Tibial nerve (tissue), 4 donors: Measurements from ENCODE around the gene GSK3B.

Source experiments
- CTCF ChIP-seq, 5 experiments: fragments of 200-600 bp in 3 of 5; fragments of 450-650 bp in 2 of 5; sonication (generic) in 3 of 5; IDR thresholded peaks; one replicate each; pipeline ENCODE4 v1.5.1; 2016 to 2019; ENCODE audit warnings: antibody characterized with exemption in 5 of 5, mild to moderate bottlenecking in 3 of 5, moderate library complexity in 2 of 5
- EP300 ChIP-seq, 2 donors: sonication (generic); formaldehyde crosslinking; IDR thresholded peaks; one replicate each; pipeline ENCODE4 v1.6.1; 2017; ENCODE audit warnings: antibody characterized with exemption in 2 of 2, mild to moderate bottlenecking in 1 of 2

GRCh38 chr3:120129718-120130513, 35.7 kb upstream of the GSK3B start:
- TF ChIP-seq CTCF (IDR thresholded peaks at IDR 0.05) (no peak), EP300 (IDR thresholded peaks at IDR 0.05) (no peak)
